ENCODE data around the gene NYNRIN. TPM values are rescaled to one million over a fixed set of nuclear protein-coding genes. Genes with fewer than 3 reads are reported as not detected.

The NYNRIN gene
- total RNA-seq, 1 donor from 2014 or later, result 15.5 TPM

- no peak overlapping the region for H3K27ac Mint-ChIP-seq
Measured at GRCh38 chr14:24463884-24464785, 65.3 kb downstream of the NYNRIN start.

GRCh38 chr14:24465368-24465767, 66.6 kb downstream of the NYNRIN start:
- Mint-ChIP-seq H3K36me3 (no peaks in the 10 kb centered on the region), H3K27me3 (ENCODE audit: insufficient read depth, low read depth) (no peaks in the 10 kb centered on the region), H3K4me3 (no peak overlapping the region), H3K27ac (no peak overlapping the region), H3K4me1 (no peaks in the 10 kb centered on the region), H3K9me3 (no peaks in the 10 kb centered on the region)
- no peak for DNase-seq (ENCODE audit: low spot score)
- H3K9me3 ChIP-seq (ENCODE audit: low read depth), result no peaks in the 10 kb centered on the region
- H3K36me3 ChIP-seq, result no peaks in the 10 kb centered on the region
- TF ChIP-seq EZH2 (IDR thresholded peaks at IDR 0.05) (no peak), EZH2phosphoT487 (IDR thresholded peaks at IDR 0.05) (no peak), CTCF (IDR thresholded peaks at IDR 0.05) (no peak)
- H3K9ac ChIP-seq, result no peak overlapping the region
- H3K27me3 ChIP-seq, result no peaks in the 10 kb centered on the region
- H4K20me1 ChIP-seq (ENCODE audit: low read depth), result no peaks in the 10 kb centered on the region
- no peaks in the 10 kb centered on the region for H3K4me1 ChIP-seq
- no peak overlapping the region for H3K4me3 ChIP-seq
- H3F3A ChIP-seq (ENCODE audit: low read depth), result no peaks in the 10 kb centered on the region
- no peaks in the 10 kb centered on the region for H3K79me2 ChIP-seq (ENCODE audit: low read depth)
- no peak overlapping the region for H3K27ac ChIP-seq
- H2AFZ ChIP-seq (replicated peaks), result no peak overlapping the region
- no peak overlapping the region for H3K4me2 ChIP-seq

More at GRCh38 chr14:24463884-24464785, 65.3 kb downstream of the NYNRIN start:
- no peak for DNase-seq (ENCODE audit: low spot score)
- no peak overlapping the region for H3K9ac ChIP-seq
- H3K36me3 ChIP-seq, result no peaks in the 10 kb centered on the region
- no peaks in the 10 kb centered on the region for H3K79me2 ChIP-seq (ENCODE audit: low read depth)
- Mint-ChIP-seq H3K27me3 (ENCODE audit: insufficient read depth, low read depth) (no peaks in the 10 kb centered on the region), H3K4me1 (no peaks in the 10 kb centered on the region), H3K4me3 (no peak overlapping the region), H3K36me3 (no peaks in the 10 kb centered on the region), H3K9me3 (no peaks in the 10 kb centered on the region)
- H3K4me3 ChIP-seq, result no peak overlapping the region
- TF ChIP-seq CTCF (IDR thresholded peaks at IDR 0.05) (no peak), EZH2 (IDR thresholded peaks at IDR 0.05) (no peak), EZH2phosphoT487 (IDR thresholded peaks at IDR 0.05) (no peak)
- H3K9me3 ChIP-seq (ENCODE audit: low read depth), result no peaks in the 10 kb centered on the region
- no peaks in the 10 kb centered on the region for H4K20me1 ChIP-seq (ENCODE audit: low read depth)
- no peaks in the 10 kb centered on the region for H3F3A ChIP-seq (ENCODE audit: low read depth)
- no peak overlapping the region for H3K4me2 ChIP-seq
- H2AFZ ChIP-seq (replicated peaks), result no peak overlapping the region
- no peaks in the 10 kb centered on the region for H3K4me1 ChIP-seq
- no peaks in the 10 kb centered on the region for H3K27me3 ChIP-seq
- H3K27ac ChIP-seq, result no peak overlapping the region

GRCh38 chr14:24465805-24466204, 67.0 kb downstream of the NYNRIN start:
- H3K79me2 ChIP-seq (ENCODE audit: low read depth), result no peaks in the 10 kb centered on the region
- H3K9ac ChIP-seq, result no peak overlapping the region
- no peak overlapping the region for H3K4me2 ChIP-seq
- H3K9me3 Mint-ChIP-seq, result peaks cover under 1% of the 10 kb centered on the region
- no peak overlapping the region for H3K27ac ChIP-seq
- H3K4me1 ChIP-seq, result no peaks in the 10 kb centered on the region
- no peaks in the 10 kb centered on the region for H3K36me3 Mint-ChIP-seq
- no peaks in the 10 kb centered on the region for H3F3A ChIP-seq (ENCODE audit: low read depth)
- H3K36me3 ChIP-seq, result no peaks in the 10 kb centered on the region
- H3K4me1 Mint-ChIP-seq, result no peaks in the 10 kb centered on the region
- TF ChIP-seq EZH2 (IDR thresholded peaks at IDR 0.05), result no peak
- no peak for TF ChIP-seq EZH2phosphoT487 (IDR thresholded peaks at IDR 0.05)
- no peak for TF ChIP-seq CTCF (IDR thresholded peaks at IDR 0.05)
- no peaks in the 10 kb centered on the region for H4K20me1 ChIP-seq (ENCODE audit: low read depth)
- no peak overlapping the region for H3K4me3 Mint-ChIP-seq
- no peak overlapping the region for H3K27ac Mint-ChIP-seq
- no peak for DNase-seq (ENCODE audit: low spot score)
- H3K4me3 ChIP-seq, result no peak overlapping the region
- no peaks in the 10 kb centered on the region for H3K27me3 Mint-ChIP-seq (ENCODE audit: insufficient read depth, low read depth)
- H2AFZ ChIP-seq (replicated peaks), result no peak overlapping the region
- no peaks in the 10 kb centered on the region for H3K9me3 ChIP-seq (ENCODE audit: low read depth)
- no peaks in the 10 kb centered on the region for H3K27me3 ChIP-seq

Small RNAs within 50 kb of the gene (small RNA-seq; reads per million reads assigned to genes)
- not detected for gene RF00026

Other genes with a start within 250 kb of the NYNRIN start
- 6.9 and 9.7 TPM in 2 replicates for gene IRF9, start 237.7 kb upstream of the NYNRIN start, total RNA-seq (ENCODE audit: low replicate concordance)
- gene REC8, start 226.9 kb upstream of the NYNRIN start, total RNA-seq (ENCODE audit: low replicate concordance), result 34.6 and 59.8 TPM in 2 replicates
- gene IPO4, start 210.2 kb upstream of the NYNRIN start, total RNA-seq (ENCODE audit: low replicate concordance), result 15.9 and 35.5 TPM in 2 replicates
- 30.5 and 37.6 TPM in 2 replicates for gene TM9SF1, start 203.6 kb upstream of the NYNRIN start, total RNA-seq (ENCODE audit: low replicate concordance)
- not detected in 2 replicates for gene TSSK4, start 193.3 kb upstream of the NYNRIN start, total RNA-seq (ENCODE audit: low replicate concordance)
- 35.3 and 37.1 TPM in 2 replicates for gene CHMP4A, start 185.5 kb upstream of the NYNRIN start, total RNA-seq (ENCODE audit: low replicate concordance)
- 18.3 and 20.1 TPM in 2 replicates for gene MDP1, start 182.9 kb upstream of the NYNRIN start, total RNA-seq (ENCODE audit: low replicate concordance)
- 170 and 220 TPM in 2 replicates for gene NEDD8, start 166.6 kb upstream of the NYNRIN start, total RNA-seq (ENCODE audit: low replicate concordance)
- 98.4 and 101 TPM in 2 replicates for gene GMPR2, start 166.1 kb upstream of the NYNRIN start, total RNA-seq (ENCODE audit: low replicate concordance)
- gene TINF2, start 156.4 kb upstream of the NYNRIN start, total RNA-seq (ENCODE audit: low replicate concordance), result 32.6 and 42.5 TPM in 2 replicates
- 2.6 and 4.9 TPM in 2 replicates for gene TGM1, start 135.8 kb upstream of the NYNRIN start, total RNA-seq (ENCODE audit: low replicate concordance)
- 7.1 and 22.9 TPM in 2 replicates for gene RABGGTA, start 127.4 kb upstream of the NYNRIN start, total RNA-seq (ENCODE audit: low replicate concordance)
- 19.7 and 27.4 TPM in 2 replicates for gene DHRS1, start 99.2 kb upstream of the NYNRIN start, total RNA-seq (ENCODE audit: low replicate concordance)
- gene NOP9, start 99.2 kb upstream of the NYNRIN start, total RNA-seq (ENCODE audit: low replicate concordance), result 14.8 and 24.7 TPM in 2 replicates
- 0.12 TPM in 1 of 2 replicates, not detected in the other for gene CIDEB, start 91.0 kb upstream of the NYNRIN start, total RNA-seq (ENCODE audit: low replicate concordance)
- 1.8 and 9.0 TPM in 2 replicates for gene LTB4R2, start 88.9 kb upstream of the NYNRIN start, total RNA-seq (ENCODE audit: low replicate concordance)
- gene LTB4R, start 87.5 kb upstream of the NYNRIN start, total RNA-seq (ENCODE audit: low replicate concordance), result 1.9 and 4.6 TPM in 2 replicates
- gene ADCY4, start 63.9 kb upstream of the NYNRIN start, total RNA-seq (ENCODE audit: low replicate concordance), result not detected in 2 replicates
- gene RIPK3, start 59.0 kb upstream of the NYNRIN start, total RNA-seq (ENCODE audit: low replicate concordance), result not detected in 2 replicates
- gene NFATC4, start 30.8 kb upstream of the NYNRIN start, total RNA-seq (ENCODE audit: low replicate concordance), result 38.2 and 95.3 TPM in 2 replicates
- 0.25 TPM in 1 of 2 replicates, not detected in the other for gene CBLN3, start 30.7 kb downstream of the NYNRIN start, total RNA-seq (ENCODE audit: low replicate concordance)
- 20.4 and 34.7 TPM in 2 replicates for gene KHNYN, start 31.0 kb downstream of the NYNRIN start, total RNA-seq (ENCODE audit: low replicate concordance)
- gene SDR39U1, start 43.8 kb downstream of the NYNRIN start, total RNA-seq (ENCODE audit: low replicate concordance), result 19.0 and 37.8 TPM in 2 replicates
- gene CMA1, start 109.3 kb downstream of the NYNRIN start, total RNA-seq (ENCODE audit: low replicate concordance), result not detected in 2 replicates
- gene CTSG, start 177.2 kb downstream of the NYNRIN start, total RNA-seq (ENCODE audit: low replicate concordance), result not detected in 2 replicates
- not detected in 2 replicates for gene GZMH, start 210.7 kb downstream of the NYNRIN start, total RNA-seq (ENCODE audit: low replicate concordance)
- not detected in 2 replicates for gene GZMB, start 235.2 kb downstream of the NYNRIN start, total RNA-seq (ENCODE audit: low replicate concordance)